Activated CD4-positive, CD25-positive, alpha-beta regulatory T cell treated with anti-CD3 and anti-CD28 coated beads, Interleukin-2, amount 50 U/mL, for 72 hours (primary cell): ENCODE results near the gene PTPRK.
"Not testable (repeated sequence)": the region's sequence is repeated elsewhere in the genome, so short reads cannot be mapped to it uniquely, and the experiment has no call there.

Experiments
- DNase-seq: peaks from one replicate; pipeline ENCODE4 v3.0.0; 2021

PTPRK gene

DNA sequence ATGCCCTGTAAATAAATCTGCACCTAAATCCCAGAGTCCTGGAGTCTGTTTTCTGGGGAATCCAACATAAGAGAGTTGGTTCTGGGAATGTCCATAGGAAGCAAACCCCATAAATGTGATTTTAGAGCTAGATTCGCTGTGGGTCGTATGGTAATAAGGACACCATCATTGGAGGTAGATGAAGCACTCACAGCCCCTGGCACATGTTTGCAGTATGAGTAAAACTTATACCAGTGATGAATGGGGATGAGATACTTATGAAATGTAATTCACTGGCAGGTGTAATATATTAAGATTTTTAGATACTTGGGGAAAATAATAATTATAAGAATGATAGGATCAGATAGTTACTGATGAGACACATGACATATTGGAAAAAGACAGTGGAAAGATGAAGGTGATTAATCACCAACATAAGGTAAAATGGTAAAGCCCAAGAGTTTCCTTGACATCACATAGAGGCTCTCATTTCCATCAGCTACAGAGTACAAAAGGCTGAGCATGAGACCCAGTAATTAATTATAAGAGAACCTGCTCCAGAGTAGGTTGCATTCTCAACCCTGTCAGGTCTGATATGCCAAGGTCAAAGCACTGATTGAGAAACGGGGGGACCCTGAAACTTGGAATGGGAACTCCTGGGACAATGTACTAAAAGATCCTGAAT is 574.8 kb downstream of the PTPRK start:
- DNase-seq = no peak

GRCh38 chr6:127941228-127941627 is 579.2 kb downstream of the PTPRK start:
- no peak for DNase-seq

DNA sequence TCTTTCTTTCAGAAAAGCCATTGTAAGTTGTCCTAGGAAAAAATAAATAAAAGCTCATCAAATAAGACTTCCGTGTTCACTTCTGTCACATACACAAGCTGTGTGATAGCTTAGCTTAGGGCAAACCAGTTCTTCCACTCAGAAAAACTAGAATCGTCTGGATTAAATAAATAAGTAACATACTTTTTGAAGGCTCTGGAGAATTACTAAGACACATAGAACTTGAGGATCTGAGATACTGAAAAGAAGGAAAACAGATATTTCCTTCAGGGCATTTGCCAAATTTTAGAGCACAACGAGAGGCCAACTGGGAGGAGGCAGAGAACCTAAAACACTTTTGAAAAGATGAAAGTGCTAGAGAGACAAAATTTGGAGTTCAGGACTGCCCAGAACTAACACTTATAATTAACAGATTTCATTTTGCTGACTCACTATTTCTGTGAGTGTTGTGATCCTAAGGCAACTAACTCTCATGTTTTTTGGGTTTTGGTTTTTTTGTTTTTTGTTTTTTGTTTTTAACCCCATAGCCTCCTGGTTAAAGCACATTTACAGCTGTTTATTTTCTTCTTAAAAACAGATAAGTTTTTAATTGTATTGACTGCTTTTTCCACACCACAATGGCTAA is 580.8 kb downstream of the PTPRK start:
- DNase-seq = no peak

GRCh38 chr6:127938701-127939100 is 581.7 kb downstream of the PTPRK start:
- no peak for DNase-seq

GRCh38 chr6:127937747-127938146 is 582.7 kb downstream of the PTPRK start:
- DNase-seq = no peak

GRCh38 chr6:127937102-127937501 is 583.3 kb downstream of the PTPRK start:
- DNase-seq = no peak

- no peak for DNase-seq
Observed at GRCh38 chr6:127934956-127935355, 585.4 kb downstream of the PTPRK start.

DNA sequence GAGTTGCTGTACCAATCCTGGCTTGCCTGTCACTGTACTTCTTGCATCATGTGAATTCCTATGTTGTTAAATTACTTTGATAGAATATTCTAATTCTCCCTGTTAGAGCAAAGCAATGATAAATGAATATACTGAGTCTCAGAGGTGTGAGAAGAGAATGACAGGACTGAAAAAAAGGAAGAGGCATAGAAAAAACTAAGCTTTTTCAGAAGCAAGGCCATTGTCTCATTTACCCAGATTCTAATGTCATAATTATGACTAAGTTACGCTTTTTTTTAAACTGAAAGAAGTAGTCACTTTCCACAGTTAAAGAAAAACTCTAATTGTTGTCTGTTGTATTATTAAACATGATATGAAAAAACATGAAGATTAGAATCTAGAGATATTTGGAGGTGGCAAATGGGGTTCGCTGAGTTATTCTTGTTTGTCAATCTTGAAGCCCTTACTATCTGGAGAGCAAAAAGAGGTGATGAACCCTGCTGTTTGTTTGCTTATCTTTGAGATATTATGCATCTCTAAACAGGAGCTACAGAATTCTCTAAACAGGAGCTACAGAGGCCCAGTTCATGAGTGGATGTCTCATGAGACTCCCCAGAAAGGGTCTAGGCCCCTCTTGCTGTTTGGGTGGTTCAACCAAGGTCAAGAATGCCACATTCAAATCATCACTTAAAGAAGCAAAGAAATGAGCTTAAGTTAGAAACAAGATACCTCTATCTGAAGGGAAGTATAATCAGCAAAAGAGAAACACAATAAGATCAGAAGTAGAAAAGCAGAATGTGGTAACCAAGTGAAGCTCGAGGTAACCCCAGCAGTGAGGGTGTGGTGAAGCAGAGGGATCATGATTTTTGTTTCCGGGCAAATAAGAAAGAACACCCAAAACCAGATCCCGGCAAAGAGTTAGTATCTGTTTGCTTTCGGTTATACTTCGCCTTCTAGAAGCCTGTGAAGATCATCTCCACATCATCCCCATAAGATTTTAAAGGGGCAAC is 586.3 kb downstream of the PTPRK start:
- no peak for DNase-seq

GRCh38 chr6:127933137-127933536 is 587.3 kb downstream of the PTPRK start:
- no peak for DNase-seq

DNA sequence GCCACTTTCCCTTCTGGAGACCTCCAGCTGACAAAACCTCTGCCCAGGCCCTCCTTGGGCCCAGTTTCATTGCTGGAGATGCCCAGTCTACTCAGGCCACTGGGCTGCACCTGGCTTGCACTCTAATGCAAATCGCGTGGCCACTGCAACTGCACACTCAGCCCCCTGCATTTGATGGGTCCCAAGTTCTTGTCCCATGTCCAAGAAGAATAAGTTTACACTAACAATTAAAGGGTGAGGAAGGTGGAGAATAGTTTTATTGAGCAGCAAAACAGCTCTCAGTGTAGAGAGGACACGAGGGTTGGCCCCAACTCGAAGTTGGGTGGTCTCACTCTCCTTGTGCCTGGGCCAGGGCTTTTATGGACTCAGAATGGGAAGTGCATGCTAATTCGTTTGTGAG is 587.7 kb downstream of the PTPRK start:
- no peak for DNase-seq

DNA sequence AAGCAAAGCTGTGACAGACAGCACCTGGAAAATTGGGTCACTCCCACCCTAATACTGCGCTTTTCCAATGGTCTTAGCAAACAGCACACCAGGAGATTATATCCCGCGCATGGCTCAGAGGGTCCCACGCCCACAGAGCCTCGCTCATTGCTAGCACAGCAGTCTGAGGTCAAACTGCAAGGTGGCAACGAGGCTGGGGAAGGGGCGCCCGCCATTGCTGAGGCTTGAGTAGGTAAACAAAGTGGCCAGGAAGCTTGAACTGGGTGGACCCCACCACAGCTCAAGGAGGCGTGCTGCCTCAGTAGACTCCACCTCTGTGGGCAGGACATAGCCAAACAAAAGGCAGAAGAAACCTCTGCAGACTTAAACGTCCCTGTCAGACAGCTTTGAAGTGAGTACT is 594.0 kb downstream of the PTPRK start:
- not testable (repeated sequence) for DNase-seq

GRCh38 chr6:127924440-127924839 is 596.0 kb downstream of the PTPRK start:
- DNase-seq = no peak

DNA sequence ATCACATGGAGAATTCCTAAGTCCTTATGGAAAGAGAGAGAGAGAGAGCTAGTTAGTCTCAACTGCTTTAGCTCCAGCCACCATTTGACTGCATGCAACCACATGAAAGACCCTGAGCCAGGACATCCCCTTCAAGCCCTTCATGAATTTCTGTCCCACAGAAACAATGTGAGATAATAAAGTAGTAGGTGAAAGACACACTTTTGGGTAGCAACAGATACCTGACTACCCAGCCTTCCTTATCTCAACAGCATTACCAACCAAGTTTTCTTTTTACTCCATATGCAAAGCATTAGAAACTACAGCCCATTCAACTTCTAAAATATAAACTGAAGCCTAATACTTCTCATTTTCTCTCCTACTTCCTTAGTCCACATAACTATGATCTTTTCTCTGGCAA is 596.4 kb downstream of the PTPRK start:
- DNase-seq = no peak

GRCh38 chr6:127923135-127923534 is 597.3 kb downstream of the PTPRK start:
- DNase-seq = no peak

- DNase-seq = no peak
Observed at GRCh38 chr6:127921982-127922381, 598.4 kb downstream of the PTPRK start.

GRCh38 chr6:127920804-127921203 is 599.6 kb downstream of the PTPRK start:
- DNase-seq = no peak
